GM12878 (cell line): ENCODE data around the gene ECT2L. TPM values are rescaled to one million over a fixed set of nuclear protein-coding genes. Genes with fewer than 3 reads are reported as not detected.

Experiments used
- DPF2 ChIP-seq: fragments of 450-650 bp; IDR thresholded peaks from 2 replicates; pipeline ENCODE4 v1.6.1; 2017; ENCODE audit warnings: mild to moderate bottlenecking
- E4F1 ChIP-seq: fragments of 450-650 bp; IDR thresholded peaks from 2 replicates; pipeline ENCODE4 v1.6.1; 2018; ENCODE audit warnings: borderline replicate concordance, mild to moderate bottlenecking; ENCODE audit not compliant: partially characterized antibody
- EGR1 ChIP-seq, 2 experiments: IDR thresholded peaks; 1 replicate in 1 of 2; 2 replicates in 1 of 2; pipeline ENCODE4 v1.6.1; 2011 to 2012; ENCODE audit warnings: low read depth in 2 of 2, low read length in 2 of 2, borderline replicate concordance in 1 of 2, mild to moderate bottlenecking in 1 of 2, moderate library complexity in 1 of 2
- EZH2 ChIP-seq: IDR thresholded peaks from 2 replicates; pipeline ENCODE4 v1.6.1; 2012; ENCODE audit warnings: low read depth, mild to moderate bottlenecking, control low read depth, inconsistent platforms, low read length, borderline replicate concordance; ENCODE audit not compliant: control insufficient read depth
- GATAD2B ChIP-seq: fragments of 450-650 bp; conservative IDR thresholded peaks from 2 replicates; pipeline ENCODE4 v1.6.1; 2017; ENCODE audit warnings: low read depth, mild to moderate bottlenecking, moderate library complexity
- IKZF1 ChIP-seq: fragments of 450-650 bp; conservative IDR thresholded peaks from 2 replicates; pipeline ENCODE4 v1.6.1; 2017; ENCODE audit warnings: antibody characterized with exemption, mild to moderate bottlenecking
- IRF4 ChIP-seq: IDR thresholded peaks from 2 replicates; pipeline ENCODE4 v1.6.1; 2011; ENCODE audit warnings: low read depth, low read length
- JUNB ChIP-seq: IDR thresholded peaks from 2 replicates; pipeline ENCODE4 v1.6.1; 2016; ENCODE audit warnings: antibody characterized with exemption, mild to moderate bottlenecking
- NBN ChIP-seq: fragments of 450-650 bp; IDR thresholded peaks from 2 replicates; pipeline ENCODE4 v1.6.1; 2016
- NR2C1 ChIP-seq: fragments of 450-650 bp; IDR thresholded peaks from 2 replicates; pipeline ENCODE4 v1.6.1; 2017; ENCODE audit warnings: antibody characterized with exemption, mild to moderate bottlenecking, moderate library complexity
- NR2F1 ChIP-seq: fragments of 450-650 bp; conservative IDR thresholded peaks from 2 replicates; pipeline ENCODE4 v1.6.1; 2017; ENCODE audit warnings: mild to moderate bottlenecking
- PAX5 ChIP-seq: IDR thresholded peaks from 2 replicates; pipeline ENCODE4 v1.6.1; 2011; ENCODE audit warnings: low read depth, low read length, borderline replicate concordance
- REST ChIP-seq: IDR thresholded peaks from 2 replicates; pipeline ENCODE4 v1.6.1; 2012; ENCODE audit warnings: mild to moderate bottlenecking, low read depth, low read length
- SKIL ChIP-seq: fragments of 450-650 bp; IDR thresholded peaks from 2 replicates; pipeline ENCODE4 v1.6.1; 2017; ENCODE audit warnings: mild to moderate bottlenecking, low read depth, inconsistent platforms; ENCODE audit not compliant: poor library complexity, severe bottlenecking
- polyA plus RNA-seq, 11 experiments: library from polyadenylated mRNA; depleted of rRNA in 4 of 11; unstranded in 6 of 11; stranded (reverse) in 5 of 11; fragments of >200 nt; fragmentation: Nextera tagmentation in 4 of 11; fragmentation: Illumina TruSeq in 1 of 11; extraction: Ambion mirVana in 4 of 11; extraction: Trizol in 1 of 11; gene quantifications; 1 replicate in 1 of 11; 2 replicates in 10 of 11; pipeline versions ENCODE4 v1.2.1 to v1.2.3, GENCODE V29; 2011 to 2016; ENCODE audit warnings: inconsistent platforms in 2 of 11, missing spikeins in 2 of 11, low read depth in 1 of 11
- total RNA-seq, 4 experiments: library from RNA; depleted of rRNA in 3 of 4; stranded (reverse); fragments of >200 nt in 3 of 4; fragmentation: Illumina TruSeq in 1 of 4; extraction: Trizol in 1 of 4; gene quantifications; 2 replicates each; pipeline versions ENCODE4 v1.2.1 to v1.2.3, GENCODE V29; 2013 to 2021
- TF ChIP-seq, protein P1 (sequence below): fragments of 450-650 bp; IDR thresholded peaks from 2 replicates; pipeline ENCODE4 v1.6.1; 2017; ENCODE audit warnings: borderline replicate concordance
- TF ChIP-seq, protein P2 (sequence below): IDR thresholded peaks from 2 replicates; pipeline ENCODE4 v1.6.1; 2012; ENCODE audit warnings: low read length, inconsistent platforms

ECT2L gene
- total and polyA plus RNA-seq, 10 of the 15 experiments (the other 5 are each of a cell fraction or from before 2014, with no cell fraction given), result 0.05 to 0.09 TPM; not detected in 8

DNA sequence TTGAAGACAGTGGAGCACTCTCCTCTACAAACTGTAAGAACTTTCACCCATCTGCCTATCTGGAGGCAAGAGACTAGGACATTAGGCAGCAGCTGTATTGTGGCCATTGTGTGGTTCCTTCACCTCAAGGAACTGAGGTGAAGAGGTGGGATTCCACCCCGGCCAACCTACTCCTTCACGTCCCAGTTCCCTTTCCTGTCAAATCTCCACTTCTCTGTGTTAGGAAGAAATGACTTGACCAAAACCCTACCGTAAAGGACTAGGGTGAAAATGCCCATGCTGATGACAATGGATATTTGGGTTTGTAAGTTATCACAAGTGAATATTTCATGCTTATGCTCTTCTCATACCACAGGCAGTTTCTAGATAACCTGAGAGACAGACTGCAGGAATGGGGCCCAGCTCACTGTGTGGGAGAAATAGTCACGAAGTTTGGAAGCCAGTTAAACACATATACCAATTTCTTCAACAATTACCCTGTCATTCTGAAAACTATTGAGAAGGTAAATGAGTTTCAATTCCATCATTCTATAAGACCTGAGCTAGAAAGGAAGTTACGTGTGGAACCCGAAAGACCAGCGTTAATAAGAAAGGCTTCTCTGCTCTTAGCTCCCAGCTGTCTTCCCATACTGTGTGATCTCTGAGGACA is 86.6 kb downstream of the ECT2L start (continued):
- TF ChIP-seq, protein P1, sequence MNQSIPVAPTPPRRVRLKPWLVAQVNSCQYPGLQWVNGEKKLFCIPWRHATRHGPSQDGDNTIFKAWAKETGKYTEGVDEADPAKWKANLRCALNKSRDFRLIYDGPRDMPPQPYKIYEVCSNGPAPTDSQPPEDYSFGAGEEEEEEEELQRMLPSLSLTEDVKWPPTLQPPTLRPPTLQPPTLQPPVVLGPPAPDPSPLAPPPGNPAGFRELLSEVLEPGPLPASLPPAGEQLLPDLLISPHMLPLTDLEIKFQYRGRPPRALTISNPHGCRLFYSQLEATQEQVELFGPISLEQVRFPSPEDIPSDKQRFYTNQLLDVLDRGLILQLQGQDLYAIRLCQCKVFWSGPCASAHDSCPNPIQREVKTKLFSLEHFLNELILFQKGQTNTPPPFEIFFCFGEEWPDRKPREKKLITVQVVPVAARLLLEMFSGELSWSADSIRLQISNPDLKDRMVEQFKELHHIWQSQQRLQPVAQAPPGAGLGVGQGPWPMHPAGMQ, result no peak
- TF ChIP-seq NR2C1, result no peak
- TF ChIP-seq GATAD2B, result peak; percentile 30; the same call in 1 of the 2 replicates
- peak; percentile 93 for TF ChIP-seq DPF2
- peak; percentile 65; the same call in 1 of the 2 replicates for TF ChIP-seq NR2F1
- TF ChIP-seq EZH2, result no peak
- peak; percentile 87 for TF ChIP-seq IKZF1
- TF ChIP-seq E4F1, result no peak
- TF ChIP-seq REST, result no peak
- no peak for TF ChIP-seq EGR1 (IDR thresholded peaks at IDR 0.05; ENCODE audit: borderline replicate concordance in 1 of 2, low read depth in 2 of 2, low read length in 2 of 2)
- peak; percentile 62; the same call in 1 of the 2 replicates for TF ChIP-seq PAX5
- TF ChIP-seq JUNB, result peak; percentile 79
- peak; percentile 90 for TF ChIP-seq IRF4
- TF ChIP-seq, protein P2, sequence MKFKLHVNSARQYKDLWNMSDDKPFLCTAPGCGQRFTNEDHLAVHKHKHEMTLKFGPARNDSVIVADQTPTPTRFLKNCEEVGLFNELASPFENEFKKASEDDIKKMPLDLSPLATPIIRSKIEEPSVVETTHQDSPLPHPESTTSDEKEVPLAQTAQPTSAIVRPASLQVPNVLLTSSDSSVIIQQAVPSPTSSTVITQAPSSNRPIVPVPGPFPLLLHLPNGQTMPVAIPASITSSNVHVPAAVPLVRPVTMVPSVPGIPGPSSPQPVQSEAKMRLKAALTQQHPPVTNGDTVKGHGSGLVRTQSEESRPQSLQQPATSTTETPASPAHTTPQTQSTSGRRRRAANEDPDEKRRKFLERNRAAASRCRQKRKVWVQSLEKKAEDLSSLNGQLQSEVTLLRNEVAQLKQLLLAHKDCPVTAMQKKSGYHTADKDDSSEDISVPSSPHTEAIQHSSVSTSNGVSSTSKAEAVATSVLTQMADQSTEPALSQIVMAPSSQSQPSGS, result peak; percentile 83
- peak; percentile 84 for TF ChIP-seq SKIL
- TF ChIP-seq NBN, result 0 out of 2 replicates have a peak, but pooled peaks have one; percentile 59
